ENCODE results near the gene CKM.

Gene CKM

DNA sequence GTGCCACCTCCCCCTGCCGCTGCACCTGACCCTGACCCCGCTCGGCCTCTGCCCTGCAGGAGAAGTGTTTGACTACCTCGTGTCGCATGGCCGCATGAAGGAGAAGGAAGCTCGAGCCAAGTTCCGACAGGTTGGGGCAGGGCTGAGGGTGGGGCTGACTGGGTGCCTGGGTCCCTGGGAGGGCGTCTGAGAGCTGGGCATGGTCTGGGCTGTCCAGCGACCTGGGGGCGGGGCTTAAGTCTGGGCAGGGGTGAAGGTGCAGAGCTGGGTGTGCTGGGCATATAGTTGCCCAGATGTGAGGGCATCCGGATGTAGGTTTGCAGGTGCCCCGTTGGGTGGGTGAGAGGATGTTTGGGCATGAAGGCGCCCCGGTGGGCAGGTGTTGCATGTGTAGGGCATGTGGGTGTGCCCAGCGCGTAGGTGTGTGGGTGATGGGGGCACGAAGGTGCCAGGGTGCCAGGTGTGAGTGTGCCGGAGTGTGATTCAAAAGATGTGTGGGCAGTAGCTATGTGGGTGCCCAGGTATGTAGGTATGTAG lies 57.8 kb downstream of the CKM start:
- H3K4me3 Mint-ChIP-seq, result no peak overlapping the region
- H3K27ac Mint-ChIP-seq, result no peak overlapping the region
- no peaks in the 10 kb centered on the region for H3K4me1 Mint-ChIP-seq
- H3K9me3 Mint-ChIP-seq, result no peaks in the 10 kb centered on the region
- no peaks in the 10 kb centered on the region for H3K36me3 Mint-ChIP-seq
- H3K27me3 Mint-ChIP-seq, result no peaks in the 10 kb centered on the region

DNA sequence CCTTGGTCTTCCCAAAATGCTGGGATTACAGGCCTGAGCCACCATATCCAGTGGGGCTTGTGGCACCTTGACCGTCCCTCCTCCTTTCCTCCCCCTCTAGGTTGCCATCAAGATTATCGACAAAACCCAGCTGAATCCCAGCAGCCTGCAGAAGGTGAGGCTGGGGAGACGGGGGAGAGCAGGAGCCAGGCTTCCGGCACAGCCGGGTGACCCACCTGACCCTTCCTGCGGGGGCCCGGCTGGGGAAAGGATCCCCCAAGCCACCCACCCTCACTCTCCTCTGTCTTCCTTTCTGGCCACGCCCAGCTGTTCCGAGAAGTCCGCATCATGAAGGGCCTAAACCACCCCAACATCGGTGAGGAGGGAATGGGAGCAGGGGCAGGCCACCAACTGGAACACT lies 59.7 kb downstream of the CKM start:
- H3K27ac Mint-ChIP-seq, result no peak overlapping the region
- no peak overlapping the region for H3K4me3 Mint-ChIP-seq
- no peaks in the 10 kb centered on the region for H3K36me3 Mint-ChIP-seq
- no peaks in the 10 kb centered on the region for H3K27me3 Mint-ChIP-seq
- no peaks in the 10 kb centered on the region for H3K9me3 Mint-ChIP-seq
- no peaks in the 10 kb centered on the region for H3K4me1 Mint-ChIP-seq

DNA sequence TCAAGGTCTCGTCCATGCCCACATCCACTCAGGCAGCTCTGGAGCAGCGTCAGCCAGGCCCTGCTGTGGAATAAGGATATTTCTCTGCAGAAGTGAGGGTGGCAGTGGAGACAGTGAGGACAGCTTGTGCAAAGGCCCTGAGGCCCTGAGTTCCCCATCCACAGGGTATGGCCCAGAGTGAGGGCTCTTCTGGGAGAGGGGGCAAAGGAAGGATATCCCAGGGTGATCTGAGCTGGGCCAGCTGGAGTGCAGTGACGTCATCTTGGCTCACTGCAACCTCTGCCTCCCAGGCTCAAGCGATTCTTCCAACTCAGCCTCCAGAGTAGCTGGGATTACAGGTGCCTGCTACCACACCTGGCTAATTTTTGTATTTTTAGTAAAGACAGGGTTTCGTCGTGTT lies 60.1 kb downstream of the CKM start:
- Mint-ChIP-seq H3K9me3 (no peaks in the 10 kb centered on the region), H3K36me3 (no peaks in the 10 kb centered on the region), H3K4me3 (no peak overlapping the region), H3K4me1 (no peaks in the 10 kb centered on the region), H3K27ac (no peak overlapping the region), H3K27me3 (no peaks in the 10 kb centered on the region)

DNA sequence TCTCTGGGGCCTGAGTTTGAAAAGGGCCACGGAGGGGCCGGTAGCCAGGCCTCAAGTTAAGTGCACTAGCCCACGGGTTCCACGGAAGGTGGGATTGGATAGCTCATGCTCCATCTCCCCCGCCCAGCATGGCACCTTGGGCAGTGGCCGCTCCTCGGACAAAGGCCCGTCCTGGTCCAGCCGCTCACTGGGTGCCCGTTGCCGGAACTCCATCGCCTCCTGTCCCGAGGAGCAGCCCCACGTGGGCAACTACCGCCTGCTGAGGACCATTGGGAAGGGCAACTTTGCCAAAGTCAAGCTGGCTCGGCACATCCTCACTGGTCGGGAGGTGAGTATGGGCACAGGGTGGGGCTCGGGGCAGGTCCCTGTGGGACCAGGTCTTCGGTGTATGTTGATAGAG lies 63.8 kb downstream of the CKM start:
- Mint-ChIP-seq H3K4me1 (peaks cover 5% of the 10 kb centered on the region), H3K27ac (no peak overlapping the region)

DNA sequence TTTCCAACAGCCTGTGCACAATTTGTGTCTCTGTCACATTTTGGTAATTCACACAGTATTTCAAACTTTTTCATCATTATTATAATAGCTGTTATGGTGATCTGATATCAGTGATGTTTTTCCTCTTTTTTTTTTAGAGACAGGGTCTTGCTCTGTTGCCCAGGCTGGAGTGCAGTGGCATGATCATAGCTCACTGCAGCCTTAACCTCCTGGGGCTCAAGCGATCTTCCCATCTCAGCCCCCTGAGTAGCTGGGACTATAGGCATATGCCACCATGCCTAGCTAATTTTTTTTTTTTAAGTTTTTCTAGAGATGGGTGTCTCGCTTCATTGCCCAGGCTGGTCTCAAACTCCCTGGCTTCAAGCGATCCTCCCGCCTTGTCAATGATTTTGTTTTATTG lies 65.8 kb downstream of the CKM start:
- no peak overlapping the region for H3K4me3 Mint-ChIP-seq
- H3K27me3 Mint-ChIP-seq, result no peaks in the 10 kb centered on the region
- H3K9me3 Mint-ChIP-seq, result no peaks in the 10 kb centered on the region
- peaks cover 24% of the 10 kb centered on the region for H3K4me1 Mint-ChIP-seq
- no peaks in the 10 kb centered on the region for H3K36me3 Mint-ChIP-seq
- no peak overlapping the region for H3K27ac Mint-ChIP-seq

More for the DNA sequence above, 63.8 kb downstream of the CKM start:
- Mint-ChIP-seq H3K9me3 (no peaks in the 10 kb centered on the region), H3K36me3 (no peaks in the 10 kb centered on the region), H3K4me3 (no peak overlapping the region), H3K27me3 (no peaks in the 10 kb centered on the region)

Data from activated naive CD4-positive, alpha-beta T cell treated with anti-CD3 and anti-CD28 coated beads, Interleukin-2, amount 50 U/mL, for 24 hours (primary cell).